HG03439 (cell line): ENCODE measurements around the gene MPP3.

ENCODE experiments used
- ATAC-seq: cut with Tn5 transposase; IDR thresholded peaks from one replicate; pipeline ENCODE4 v1.9.1; 2021; ENCODE audit warnings: mild to moderate bottlenecking, moderate library complexity; ENCODE audit not compliant: unreplicated experiment

The MPP3 gene

GRCh38 chr17:43832168-43832975, 574 bp downstream of the MPP3 start:
- no peak for ATAC-seq

DNA sequence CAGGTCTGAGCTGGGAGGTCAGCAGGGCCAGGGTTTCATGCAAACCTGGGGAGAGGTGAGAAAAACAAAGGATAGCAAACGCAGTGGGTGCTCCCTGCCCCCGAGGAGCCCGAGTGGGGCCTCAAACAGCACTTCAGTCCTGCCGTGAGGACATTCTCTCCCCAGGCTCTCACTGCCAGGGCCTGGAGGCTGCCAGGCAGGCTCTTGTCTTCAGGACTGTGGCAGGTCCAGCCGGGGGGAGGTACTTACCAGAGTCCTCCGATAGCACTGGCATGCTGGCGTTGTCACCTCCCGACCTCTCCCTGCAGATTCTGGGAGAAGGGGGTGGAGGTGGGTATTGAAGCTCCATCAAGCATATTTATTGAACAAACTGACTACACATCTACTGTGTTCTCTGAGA, 1.3 kb downstream of the MPP3 start:
- no peak for ATAC-seq

DNA sequence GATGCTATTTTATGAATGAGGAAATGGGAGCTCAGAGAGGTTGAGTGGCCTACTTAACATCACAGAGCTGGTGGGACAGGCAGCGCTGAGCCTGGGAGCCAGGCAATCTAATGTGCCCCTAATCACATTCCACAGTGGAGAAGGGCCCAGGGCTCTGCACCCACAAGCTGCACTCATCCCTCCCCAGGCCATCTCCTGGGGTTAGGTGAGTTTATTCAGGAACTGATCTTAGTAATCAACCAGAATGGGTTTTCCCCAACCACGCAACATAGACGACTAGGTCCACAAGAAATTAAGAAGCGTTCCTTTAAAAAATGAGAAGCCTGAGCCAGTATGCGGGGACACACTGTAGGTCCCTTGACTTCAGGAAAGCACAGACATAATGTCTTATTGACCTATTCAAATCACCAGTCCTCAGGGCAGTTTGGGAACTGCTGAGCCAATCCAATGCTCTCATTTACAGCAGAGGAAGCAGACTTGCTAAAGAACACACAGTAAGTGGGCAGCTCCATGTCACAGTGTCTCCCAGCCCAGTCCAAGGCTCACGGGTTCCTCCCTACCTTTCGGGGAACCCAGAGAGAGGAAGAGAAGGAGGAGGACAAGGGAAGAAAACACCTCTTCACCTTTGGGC, 2.3 kb downstream of the MPP3 start:
- no peak for ATAC-seq

DNA sequence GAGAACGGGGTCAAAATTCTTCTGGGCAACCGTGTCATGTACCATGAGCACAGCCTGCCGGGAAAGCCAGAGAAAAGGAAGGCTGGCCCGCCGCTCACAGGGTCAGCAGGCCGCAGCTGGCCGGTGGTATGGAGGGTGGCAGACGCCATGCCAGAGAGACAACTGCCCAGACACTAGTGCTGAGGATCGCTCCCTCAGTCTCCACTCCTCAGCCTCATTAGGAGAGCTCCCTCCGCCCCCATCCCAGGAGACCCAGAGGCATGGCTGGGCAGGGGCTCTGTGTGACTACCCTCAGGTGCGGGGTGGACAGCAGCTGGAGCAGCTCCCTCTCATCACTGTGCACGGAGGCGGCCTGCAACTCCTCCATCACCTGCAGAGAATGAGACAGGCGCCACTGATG, 3.2 kb downstream of the MPP3 start:
- ATAC-seq = no peak

GRCh38 chr17:43827596-43827995, 5.3 kb downstream of the MPP3 start:
- no peak for ATAC-seq

DNA sequence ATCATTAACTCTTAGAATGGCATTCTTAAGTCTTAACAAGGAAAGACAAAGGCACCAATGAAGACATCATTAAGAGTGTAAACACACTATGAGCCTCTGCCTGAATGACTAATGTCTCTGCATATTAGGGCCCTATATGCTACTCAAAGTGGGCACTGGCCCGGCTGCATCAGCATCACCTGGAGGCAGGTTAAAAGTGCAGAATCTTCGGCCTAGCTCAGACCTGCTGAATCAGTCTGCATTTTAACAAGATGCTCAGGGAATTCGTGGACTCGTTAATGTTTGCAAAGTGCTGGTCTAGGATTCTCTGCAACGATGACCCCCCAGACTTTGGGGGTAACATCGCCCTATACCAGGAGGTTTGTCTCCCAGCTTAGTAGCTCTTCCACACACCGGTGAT, 6.7 kb downstream of the MPP3 start:
- no peak for ATAC-seq

GRCh38 chr17:43825567-43825966, 7.4 kb downstream of the MPP3 start:
- no peak for ATAC-seq

DNA sequence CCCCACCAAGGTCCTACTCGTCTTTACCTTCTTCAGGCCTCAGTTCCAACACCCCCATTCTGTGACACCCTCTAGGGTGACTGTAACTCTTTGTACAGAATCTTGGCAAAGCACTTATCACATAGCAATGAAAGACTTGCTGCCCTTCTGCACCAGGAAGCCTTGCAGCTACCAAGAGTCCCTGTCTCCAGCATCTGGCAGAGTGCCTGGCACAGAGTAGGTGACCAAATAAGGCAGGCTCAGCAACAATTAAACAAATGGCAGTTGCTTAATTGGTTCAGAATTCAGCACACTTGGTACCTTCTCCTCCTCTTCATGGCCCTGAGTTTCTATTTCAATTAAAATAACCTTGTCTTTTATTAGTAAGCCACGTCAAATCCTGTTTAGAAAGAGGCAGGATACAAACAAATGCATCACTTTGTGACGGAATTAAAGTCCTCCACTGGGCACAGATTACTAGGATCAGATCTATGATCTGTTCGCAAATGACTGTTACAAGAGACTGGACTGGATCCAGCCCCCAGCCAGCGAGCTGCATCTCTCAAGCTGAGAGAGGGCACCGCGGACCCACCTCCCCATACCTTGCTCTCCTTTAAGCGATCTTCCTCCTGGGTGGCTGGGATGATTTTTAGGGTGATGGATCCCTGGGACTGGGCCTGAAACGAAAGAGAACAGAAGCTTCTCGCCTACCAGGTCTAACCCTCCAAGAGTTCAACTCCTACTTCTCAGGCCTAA, 9.4 kb downstream of the MPP3 start:
- ATAC-seq = no peak

DNA sequence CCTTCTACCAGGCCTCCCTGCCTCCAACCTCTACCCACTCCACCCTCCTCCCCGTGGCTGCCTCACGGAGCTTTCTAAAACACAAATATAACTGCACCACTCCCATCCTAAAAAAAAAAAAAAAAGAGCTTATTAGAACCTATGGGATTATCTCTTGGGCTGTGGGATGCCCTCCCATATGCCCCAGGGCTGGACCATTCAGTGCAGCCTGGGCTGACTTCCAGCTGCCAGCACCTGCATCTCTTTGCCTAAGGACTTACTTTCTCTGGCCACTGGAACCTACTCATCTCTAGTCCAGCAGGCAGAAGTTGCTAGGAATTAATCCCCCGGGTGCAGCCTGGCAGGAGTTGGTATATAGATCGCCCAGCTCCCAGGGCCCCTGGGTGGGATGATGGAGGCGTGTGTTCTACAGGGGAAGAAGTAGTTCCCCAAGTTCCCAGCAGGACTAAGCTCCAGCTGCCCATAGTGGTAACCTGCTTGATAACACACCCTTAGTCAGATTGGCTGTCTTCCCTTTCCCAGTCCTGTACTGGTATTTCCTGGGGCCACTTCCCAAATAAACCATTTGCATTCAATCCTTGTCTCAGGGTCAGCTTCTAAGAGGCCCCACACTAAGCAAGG, 10.3 kb downstream of the MPP3 start:
- no peak for ATAC-seq

DNA sequence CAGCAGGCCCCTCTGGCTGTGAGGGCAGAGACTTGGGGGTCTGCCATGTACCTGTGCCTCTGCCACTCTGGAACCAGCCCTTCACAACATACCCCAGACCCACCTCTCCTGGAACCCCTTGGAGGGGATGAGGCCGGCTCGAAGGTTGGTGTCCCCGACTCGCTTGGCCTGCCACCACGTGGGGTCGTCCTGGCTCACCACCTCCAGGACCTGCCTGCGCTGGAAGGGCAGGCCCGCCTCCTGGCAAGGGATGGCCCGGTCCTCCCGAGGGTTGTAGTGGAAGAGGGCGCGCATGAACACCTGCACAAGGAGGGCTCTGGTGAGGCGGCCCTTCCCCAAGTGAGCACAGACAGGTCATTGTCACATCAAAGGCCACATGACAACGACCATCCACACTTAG, 12.2 kb downstream of the MPP3 start:
- ATAC-seq = no peak

- ATAC-seq = no peak
Observed at GRCh38 chr17:43818966-43819365, 14.0 kb downstream of the MPP3 start.

- ATAC-seq = no peak
Observed at GRCh38 chr17:43817826-43818225, 15.1 kb downstream of the MPP3 start.

DNA sequence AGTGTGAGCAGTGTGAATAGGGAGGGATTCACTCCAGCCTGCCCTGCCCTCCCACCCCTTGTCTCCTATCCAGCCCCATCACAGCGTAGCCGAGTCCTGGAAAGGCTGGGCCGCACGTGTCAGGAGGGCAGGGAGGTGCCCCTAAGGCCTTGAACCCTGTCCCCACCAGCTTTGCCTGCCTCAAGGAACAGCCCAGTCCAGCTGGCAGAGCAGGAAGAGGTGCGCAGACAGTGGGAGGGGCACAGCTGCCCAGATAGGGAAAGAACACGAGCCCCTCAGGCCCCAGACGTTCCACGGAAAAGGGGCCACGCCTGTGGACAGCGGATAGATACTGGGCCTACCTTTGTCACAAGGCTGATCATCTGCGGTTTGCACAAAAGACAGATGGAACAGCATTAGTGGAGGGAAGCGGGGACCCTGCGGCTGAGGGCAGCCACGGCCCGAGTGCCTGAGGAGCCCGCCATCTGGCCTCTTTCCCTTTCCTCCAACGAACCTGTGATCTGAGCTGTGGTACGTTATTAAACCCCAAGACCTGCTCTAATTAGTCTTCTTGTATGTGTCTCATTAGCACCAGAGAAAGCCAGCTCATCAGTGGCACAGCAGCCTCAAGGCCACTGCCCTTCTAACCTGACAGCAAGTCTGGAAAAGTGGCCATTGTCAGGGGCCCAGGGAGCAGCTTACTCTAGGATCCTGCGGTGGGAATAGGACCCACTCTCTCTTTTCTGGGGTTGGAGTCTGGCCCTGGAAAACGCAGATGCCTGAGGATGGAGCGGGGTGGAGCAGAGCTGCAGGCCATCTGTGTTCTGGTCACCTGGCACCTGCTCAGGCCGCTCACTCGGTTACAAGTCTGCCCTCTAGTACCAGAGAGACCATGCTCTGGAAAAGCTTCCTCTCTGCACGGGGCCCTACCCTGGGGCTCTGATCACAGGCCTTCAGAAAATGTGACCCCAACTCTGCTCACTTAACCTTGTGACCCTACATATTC, 16.3 kb downstream of the MPP3 start:
- ATAC-seq = no peak

GRCh38 chr17:43814714-43815113, 18.2 kb downstream of the MPP3 start:
- no peak for ATAC-seq

- no peak for ATAC-seq
Observed at GRCh38 chr17:43814026-43814425, 18.9 kb downstream of the MPP3 start.

- no peak for ATAC-seq
Observed at GRCh38 chr17:43813386-43813785, 19.6 kb downstream of the MPP3 start.

- no peak for ATAC-seq
Observed at GRCh38 chr17:43812396-43813265, 20.3 kb downstream of the MPP3 start.

- no peak for ATAC-seq
Observed at GRCh38 chr17:43810823-43811222, 22.1 kb downstream of the MPP3 start.

DNA sequence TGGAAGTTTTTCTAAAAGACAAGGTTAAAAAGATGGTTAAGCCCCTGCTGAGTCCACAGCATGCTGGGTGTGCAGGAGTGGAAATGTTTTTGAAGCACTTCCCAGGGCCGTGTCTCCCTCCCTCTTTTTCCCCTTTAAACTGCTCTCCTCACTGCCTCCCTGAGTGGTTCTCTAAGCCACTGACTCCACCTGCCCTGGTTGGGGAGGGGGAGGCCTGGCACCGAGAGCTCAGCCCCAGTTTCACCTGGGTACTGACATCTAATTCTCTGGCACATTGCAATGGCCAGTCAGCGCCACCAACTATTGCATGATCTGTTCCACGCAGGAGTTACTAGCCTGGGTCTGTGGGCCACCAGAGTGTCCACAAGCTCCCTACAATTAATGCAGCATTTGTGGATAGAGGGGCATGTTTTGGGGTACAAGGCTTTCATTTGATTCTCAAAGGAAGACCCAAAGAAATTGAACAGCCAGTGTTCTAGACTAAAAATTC, 22.7 kb downstream of the MPP3 start:
- ATAC-seq = no peak
